T-cell (primary cell): ENCODE data around the gene DHX15. TPM values are rescaled to one million over a fixed set of nuclear protein-coding genes. Genes with fewer than 3 reads are reported as not detected.
A peak's percentile ranks its signal among the peaks of the same experiment; 100 is the strongest.

ENCODE experiments used
- ATAC-seq, 4 experiments: fragments of 200-7000 bp in 3 of 4; fragments of 150-1000 bp in 1 of 4; cut with Tn5 transposase; replicated peaks in 1 of 4; 1 replicate in 3 of 4; 2 replicates in 1 of 4; pipeline ENCODE4 v1.10.0; 2021; ENCODE audit warnings: moderate library complexity in 3 of 4, mild to moderate bottlenecking in 2 of 4, moderate number of reproducible peaks in 1 of 4
- CTCF ChIA-PET, 2 donors: fragments of 300-600 bp; sonication (Branson Sonifier 250); formaldehyde crosslinking; loops; one replicate each; lab custom pipeline; 2022; ENCODE audit warnings: antibody characterized with exemption in 2 of 2; lab: Charles Lee
- POLR2A ChIA-PET, 2 donors: fragments of 300-600 bp; sonication (Branson Sonifier 250); formaldehyde crosslinking; loops; one replicate each; lab custom pipeline; 2022; ENCODE audit warnings: antibody characterized with exemption in 2 of 2; lab: Charles Lee
- DNase-seq, 35 experiments: peaks; one replicate each; pipeline versions ENCODE4 v3.0.0 to v3.0.0-alpha.2; 2013 to 2023
- H3K27ac ChIP-seq: one replicate; pipeline ENCODE4 v1.5.1; 2013; ENCODE audit warnings: low read length
- H3K27me3 ChIP-seq, 2 experiments: replicated peaks in 1 of 2; 1 replicate in 1 of 2; 2 replicates in 1 of 2; pipeline versions ENCODE4 v1.6.1 to v1.7.0; 2013; ENCODE audit warnings: low read length in 1 of 2, mixed read lengths in 1 of 2; ENCODE audit not compliant: control insufficient read depth in 2 of 2, insufficient read depth in 2 of 2; ENCODE audit errors: extremely low read depth in 1 of 2
- H3K36me3 ChIP-seq, 2 donors: 1 replicate in 1 of 2; 2 replicates in 1 of 2; pipeline versions ENCODE4 v1.6.1 to v1.7.0; 2013; ENCODE audit warnings: low read length in 1 of 2; ENCODE audit not compliant: control insufficient read depth in 2 of 2, insufficient read depth in 1 of 2; ENCODE audit errors: extremely low read depth in 1 of 2
- H3K4me1 ChIP-seq, 2 experiments: 1 replicate in 1 of 2; 2 replicates in 1 of 2; pipeline versions ENCODE4 v1.6.1 to v1.7.0; 2013; ENCODE audit warnings: low read length in 2 of 2, mixed read lengths in 1 of 2; ENCODE audit not compliant: insufficient read depth in 2 of 2, control insufficient read depth in 1 of 2; ENCODE audit errors: extremely low read depth in 1 of 2
- H3K4me3 ChIP-seq, 2 donors: 1 replicate in 1 of 2; 2 replicates in 1 of 2; pipeline versions ENCODE4 v1.5.1 to v1.7.0; 2013; ENCODE audit warnings: mild to moderate bottlenecking in 2 of 2, low read length in 1 of 2, moderate library complexity in 1 of 2; ENCODE audit not compliant: control insufficient read depth in 1 of 2; ENCODE audit errors: extremely low read depth in 1 of 2
- H3K9me3 ChIP-seq: 2 replicates; pipeline ENCODE4 v1.7.0; 2013
- H3K27ac Mint-ChIP-seq, 2 donors: one replicate each; pipeline ENCODE4 v1.8.0; 2020 to 2021; ENCODE audit warnings: mild to moderate bottlenecking in 2 of 2, mixed read lengths in 2 of 2
- H3K27me3 Mint-ChIP-seq, 2 donors: one replicate each; pipeline ENCODE4 v1.8.0; 2021 to 2022; ENCODE audit warnings: mixed read lengths in 2 of 2
- H3K36me3 Mint-ChIP-seq: one replicate; pipeline ENCODE4 v1.8.0; 2021; ENCODE audit warnings: mixed read lengths
- H3K4me1 Mint-ChIP-seq, 3 donors: one replicate each; pipeline ENCODE4 v1.8.0; 2020 to 2022; ENCODE audit warnings: mixed read lengths in 3 of 3, mild to moderate bottlenecking in 1 of 3
- H3K4me3 Mint-ChIP-seq, 3 donors: one replicate each; pipeline ENCODE4 v1.8.0; 2020 to 2022; ENCODE audit warnings: mild to moderate bottlenecking in 3 of 3, mixed read lengths in 3 of 3, moderate library complexity in 3 of 3
- H3K9me3 Mint-ChIP-seq, 3 donors: one replicate each; pipeline ENCODE4 v1.8.0; 2020 to 2022; ENCODE audit warnings: mixed read lengths in 3 of 3
- WGBS: methylation state at CpG from one replicate; pipeline ENCODE4 v1.1.5; 2013; ENCODE audit warnings: missing lambda C conversion rate; ENCODE audit not compliant: insufficient coverage; 5-methylcytosine and 5-hydroxymethylcytosine counted together
- total RNA-seq, 35 experiments: library from RNA in 6 of 35; stranded (reverse) in 6 of 35; fragments of 120-200 nt in 1 of 35; gene quantifications; one replicate each; pipeline versions ENCODE4 v1.2.1 to v1.2.4 and lab custom pipeline; 2013 to 2026

The DHX15 gene
- total RNA-seq, 5 donors from 2014 or later (not counting 1 experiment from before 2014, with no cell fraction given) = 116 to 174 (median 121) TPM

- Mint-ChIP-seq H3K4me3 (no peak overlapping the region), H3K4me1 (peaks cover 84 to 90% (median 88%) of the 10 kb centered on the region in 3 donors), H3K9me3 (no peaks in the 10 kb centered on the region), H3K27me3 (no peaks in the 10 kb centered on the region), H3K36me3 (peaks cover 64% of the 10 kb centered on the region), H3K27ac (no peak overlapping the region)
- POLR2A ChIA-PET = interaction anchor here in 1 of 2 donors (1.0 kb wide), 1 partner anchor 9 kb away, joined by 5 read pairs; no protein-coding TSS in a partner anchor
- DNase-seq (no peak), ATAC-seq (no peak)
- H3K27me3 ChIP-seq = no peaks in the 10 kb centered on the region
- H3K9me3 ChIP-seq = no peaks in the 10 kb centered on the region
- H3K36me3 ChIP-seq = peaks cover 0 to 41% of the 10 kb centered on the region in 2 donors
- CTCF ChIA-PET = no interaction called here
- no peak overlapping the region for H3K4me3 ChIP-seq
- peaks cover 16 to 18% of the 10 kb centered on the region in 2 experiments for H3K4me1 ChIP-seq
- H3K27ac ChIP-seq = no peak overlapping the region
Observed at GRCh38 chr4:24568425-24568824, 15.9 kb downstream of the DHX15 start.

- POLR2A ChIA-PET = interaction anchor here in 1 of 2 donors (1.1 kb wide), 1 partner anchor 8 kb away, joined by 4 read pairs; no protein-coding TSS in a partner anchor
- H3K36me3 Mint-ChIP-seq = peaks cover 62% of the 10 kb centered on the region
- H3K27me3 ChIP-seq = no peaks in the 10 kb centered on the region
- no peak for ATAC-seq
- no peaks in the 10 kb centered on the region for H3K27me3 Mint-ChIP-seq
- no peak overlapping the region for H3K27ac ChIP-seq
- no peaks in the 10 kb centered on the region for H3K9me3 ChIP-seq
- H3K4me1 ChIP-seq = peaks cover 13 to 14% of the 10 kb centered on the region in 2 experiments
- H3K4me3 ChIP-seq = no peak overlapping the region
- H3K4me3 Mint-ChIP-seq = peak overlapping the region in 1 of 3 donors; percentile 37
- peaks cover 0 to 5% (median 2%) of the 10 kb centered on the region in 3 donors for H3K9me3 Mint-ChIP-seq
- peaks cover 4 to 33% of the 10 kb centered on the region in 2 donors for H3K36me3 ChIP-seq
- DNase-seq = no peak
- CTCF ChIA-PET = no interaction called here
- peak overlapping the region; percentile 49 to 64 for H3K27ac Mint-ChIP-seq
- peaks cover 78 to 91% (median 84%) of the 10 kb centered on the region in 3 donors for H3K4me1 Mint-ChIP-seq
Observed at GRCh38 chr4:24565054-24565453, 19.3 kb downstream of the DHX15 start.

GRCh38 chr4:24564488-24564887 lies 19.9 kb downstream of the DHX15 start:
- Mint-ChIP-seq H3K9me3 (peaks cover 0 to 5% (median 2%) of the 10 kb centered on the region in 3 donors), H3K27me3 (no peaks in the 10 kb centered on the region), H3K27ac (peak overlapping the region in 1 of 2 donors; percentile 50), H3K4me3 (no peak overlapping the region), H3K4me1 (peaks cover 78 to 91% (median 83%) of the 10 kb centered on the region in 3 donors), H3K36me3 (peaks cover 58% of the 10 kb centered on the region)
- no peaks in the 10 kb centered on the region for H3K27me3 ChIP-seq
- peaks cover 14 to 15% of the 10 kb centered on the region in 2 experiments for H3K4me1 ChIP-seq
- no peak overlapping the region for H3K27ac ChIP-seq
- H3K4me3 ChIP-seq = no peak overlapping the region
- WGBS = 100% methylated on average over 1 of the region's 2 CpGs
- H3K36me3 ChIP-seq = peaks cover 4 to 27% of the 10 kb centered on the region in 2 donors
- ATAC-seq = no peak
- ChIA-PET CTCF (no interaction called here), POLR2A (interaction anchor here in 1 of 2 donors (1.1 kb wide), 1 partner anchor 9 kb away, joined by 4 read pairs; no protein-coding TSS in a partner anchor)
- no peaks in the 10 kb centered on the region for H3K9me3 ChIP-seq
- DNase-seq = no peak

DNA sequence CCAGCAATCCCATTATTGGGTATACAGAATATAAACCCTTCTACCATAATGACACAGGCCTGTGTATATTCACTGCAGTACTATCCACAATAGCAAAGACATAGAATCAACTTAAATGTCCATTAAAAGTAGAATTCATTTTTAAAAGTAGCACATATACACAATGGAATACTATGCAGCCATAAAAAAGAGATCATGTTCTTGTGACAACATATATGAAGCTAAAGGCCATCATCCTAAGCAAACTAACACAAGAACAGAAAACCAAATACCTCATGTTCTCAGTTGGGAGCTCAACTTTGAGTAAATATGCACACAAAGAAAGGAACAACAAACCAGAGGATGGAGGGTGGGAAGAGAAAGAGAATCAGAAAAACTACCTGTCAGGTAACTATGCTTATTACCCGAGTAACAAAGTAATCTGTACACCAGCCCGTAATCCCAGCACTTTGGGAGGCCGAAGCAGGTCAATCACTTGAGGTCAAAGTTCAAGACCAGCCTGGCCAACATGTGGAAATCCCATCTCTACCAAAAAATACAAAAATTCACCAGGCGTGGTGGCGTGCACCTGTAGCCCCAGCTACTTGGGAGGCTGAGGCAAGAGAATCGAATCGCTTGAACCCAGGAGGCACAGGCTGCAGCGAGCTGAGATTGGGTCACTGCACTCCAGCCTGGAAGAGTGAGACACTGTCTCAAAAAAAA lies 22.8 kb downstream of the DHX15 start:
- H3K4me3 ChIP-seq = no peak overlapping the region
- Mint-ChIP-seq H3K36me3 (peaks cover 50% of the 10 kb centered on the region), H3K27ac (no peak overlapping the region), H3K4me1 (peaks cover 86 to 96% (median 91%) of the 10 kb centered on the region in 3 donors), H3K9me3 (peaks cover 0 to 5% (median 2%) of the 10 kb centered on the region in 3 donors), H3K27me3 (no peaks in the 10 kb centered on the region), H3K4me3 (no peak overlapping the region)
- WGBS = 99% methylated on average over 8 of the region's 8 CpGs
- H3K4me1 ChIP-seq = peaks cover 13 to 34% of the 10 kb centered on the region in 2 experiments
- H3K36me3 ChIP-seq = peaks cover 4 to 30% of the 10 kb centered on the region in 2 donors
- DNase-seq = no peak
- H3K9me3 ChIP-seq = no peaks in the 10 kb centered on the region
- no peak overlapping the region for H3K27ac ChIP-seq
- no peak for ATAC-seq
- ChIA-PET CTCF (interaction anchor here (1.4 to 1.7 kb wide), 2 partner anchors 8 to 10 kb away, joined by 3 to 6 read pairs; no protein-coding TSS in a partner anchor), POLR2A (no interaction called here)
- H3K27me3 ChIP-seq = no peaks in the 10 kb centered on the region

GRCh38 chr4:24560868-24561368 lies 23.4 kb downstream of the DHX15 start:
- CTCF ChIA-PET = interaction anchor here (1.3 to 1.7 kb wide), 3 partner anchors 9 to 10 kb away, joined by 3 to 6 read pairs (median 4); no protein-coding TSS in a partner anchor

DNA sequence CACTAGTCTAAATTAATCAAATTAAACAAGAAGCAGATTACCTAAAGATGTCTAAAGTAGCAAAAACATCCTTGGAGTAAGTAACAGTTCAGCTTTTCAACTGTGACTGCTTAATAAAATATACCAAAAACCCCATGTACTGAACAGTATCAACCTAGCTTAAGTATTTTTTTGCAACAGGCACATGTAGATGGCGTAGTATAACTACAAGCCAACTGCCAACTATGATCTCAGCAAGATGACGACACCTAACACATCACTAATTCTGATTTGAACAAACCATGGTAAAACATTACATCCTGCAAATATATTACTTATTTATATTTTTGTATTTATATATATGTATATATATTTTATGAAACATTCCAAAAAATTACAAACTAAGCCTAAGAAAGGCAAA lies 24.5 kb downstream of the DHX15 start:
- Mint-ChIP-seq H3K36me3 (peaks cover 52% of the 10 kb centered on the region), H3K27me3 (no peaks in the 10 kb centered on the region), H3K9me3 (peaks cover 0 to 5% (median 2%) of the 10 kb centered on the region in 3 donors), H3K27ac (no peak overlapping the region), H3K4me3 (peak overlapping the region in 1 of 3 donors; percentile 4), H3K4me1 (peaks cover 83 to 93% (median 87%) of the 10 kb centered on the region in 3 donors)
- Histone ChIP-seq H3K4me1 (peaks cover 3 to 28% of the 10 kb centered on the region in 2 experiments), H3K4me3 (no peak overlapping the region), H3K36me3 (peaks cover 4 to 24% of the 10 kb centered on the region in 2 donors), H3K27me3 (no peaks in the 10 kb centered on the region), H3K9me3 (no peaks in the 10 kb centered on the region), H3K27ac (no peak overlapping the region)
- POLR2A ChIA-PET = interaction anchor here in 1 of 2 donors (0.6 to 1.0 kb wide), 2 partner anchors 15 to 18 kb away, joined by 3 read pairs; no protein-coding TSS in a partner anchor
- DNase-seq (peak in 1 of 35 experiments; percentile 8), ATAC-seq (no peak)
- WGBS = no CpG with 5 or more reads among the region's 2 CpGs
- CTCF ChIA-PET = interaction anchor here in 1 of 2 donors (0.6 to 1.4 kb wide), 3 partner anchors 9 to 10 kb away, joined by 3 to 4 read pairs (median 3); no protein-coding TSS in a partner anchor

More at GRCh38 chr4:24560868-24561368, 23.4 kb downstream of the DHX15 start:
- POLR2A ChIA-PET = interaction anchor here in 1 of 2 donors (1.0 kb wide), 1 partner anchor 14 kb away, joined by 3 read pairs; no protein-coding TSS in a partner anchor
- DNase-seq (no peak), ATAC-seq (no peak)
- H3K27ac ChIP-seq = no peak overlapping the region
- Mint-ChIP-seq H3K4me3 (no peak overlapping the region), H3K9me3 (peaks cover 0 to 5% (median 2%) of the 10 kb centered on the region in 3 donors), H3K4me1 (peaks cover 87 to 96% (median 91%) of the 10 kb centered on the region in 3 donors), H3K36me3 (peaks cover 53% of the 10 kb centered on the region), H3K27me3 (no peaks in the 10 kb centered on the region), H3K27ac (no peak overlapping the region)
- peaks cover 4 to 25% of the 10 kb centered on the region in 2 donors for H3K36me3 ChIP-seq
- no peaks in the 10 kb centered on the region for H3K9me3 ChIP-seq
- H3K4me1 ChIP-seq = peaks cover 7 to 34% of the 10 kb centered on the region in 2 experiments
- H3K4me3 ChIP-seq = no peak overlapping the region
- WGBS = no CpG with 5 or more reads among the region's 3 CpGs
- H3K27me3 ChIP-seq = no peaks in the 10 kb centered on the region
